ENCODE measurements around the gene ZNF211. TPM values are rescaled to one million over a fixed set of nuclear protein-coding genes. Genes with fewer than 3 reads are reported as not detected.

Gene ZNF211
- total RNA-seq, 1 donor from 2014 or later = 12.5 TPM

- no peaks in the 10 kb centered on the region for H3K27me3 ChIP-seq (ENCODE audit: control insufficient read depth in 3 of 3, insufficient read depth in 3 of 3, low read length in 3 of 3)
- peaks cover 6 to 16% (median 12%) of the 10 kb centered on the region in 3 donors for H3K4me1 ChIP-seq (ENCODE audit: control insufficient read depth in 3 of 3, insufficient read depth in 3 of 3, low read length in 3 of 3)
- H3K9me3 ChIP-seq (ENCODE audit: control insufficient read depth in 3 of 3, low read length in 3 of 3) = peaks cover 40 to 49% (median 48%) of the 10 kb centered on the region in 3 donors
- no peak overlapping the region for H3K27ac ChIP-seq (ENCODE audit: low read depth, low read length)
- H3K4me3 ChIP-seq (ENCODE audit: low read length in 3 of 3) = peak overlapping the region; percentile 90 to 99 (median 95)
- peaks cover 50 to 54% (median 53%) of the 10 kb centered on the region in 3 donors for H3K36me3 ChIP-seq (ENCODE audit: control insufficient read depth in 3 of 3, insufficient read depth in 3 of 3, low read length in 3 of 3)
- H3K9ac ChIP-seq (ENCODE audit: low read depth in 1 of 3, low read length in 3 of 3) = no peak overlapping the region
Observed at GRCh38 chr19:57615346-57615745, 17.6 kb upstream of the ZNF211 start.

- no peaks in the 10 kb centered on the region for H3K27me3 ChIP-seq (ENCODE audit: control insufficient read depth in 3 of 3, insufficient read depth in 3 of 3, low read length in 3 of 3)
- peaks cover 0 to 1% (median 0%) of the 10 kb centered on the region in 3 donors for H3K4me1 ChIP-seq (ENCODE audit: control insufficient read depth in 3 of 3, insufficient read depth in 3 of 3, low read length in 3 of 3)
- peaks cover 72 to 84% (median 82%) of the 10 kb centered on the region in 3 donors for H3K36me3 ChIP-seq (ENCODE audit: control insufficient read depth in 3 of 3, insufficient read depth in 3 of 3, low read length in 3 of 3)
- peaks cover 61 to 78% (median 77%) of the 10 kb centered on the region in 3 donors for H3K9me3 ChIP-seq (ENCODE audit: control insufficient read depth in 3 of 3, low read length in 3 of 3)
- peak overlapping the region; percentile 7 to 58 (median 8) for H3K4me3 ChIP-seq (ENCODE audit: low read length in 3 of 3)
- no peak overlapping the region for H3K9ac ChIP-seq (ENCODE audit: low read depth in 1 of 3, low read length in 3 of 3)
- no peak overlapping the region for H3K27ac ChIP-seq (ENCODE audit: low read depth, low read length)
Observed at GRCh38 chr19:57620673-57621348, 12.2 kb upstream of the ZNF211 start.

- Histone ChIP-seq H3K27me3 (ENCODE audit: control insufficient read depth in 3 of 3, insufficient read depth in 3 of 3, low read length in 3 of 3) (no peaks in the 10 kb centered on the region), H3K36me3 (ENCODE audit: control insufficient read depth in 3 of 3, insufficient read depth in 3 of 3, low read length in 3 of 3) (peaks cover 51 to 61% (median 59%) of the 10 kb centered on the region in 3 donors), H3K9ac (ENCODE audit: low read depth in 1 of 3, low read length in 3 of 3) (no peak overlapping the region), H3K4me1 (ENCODE audit: control insufficient read depth in 3 of 3, insufficient read depth in 3 of 3, low read length in 3 of 3) (no peaks in the 10 kb centered on the region), H3K9me3 (ENCODE audit: control insufficient read depth in 3 of 3, low read length in 3 of 3) (peaks cover 49 to 68% (median 65%) of the 10 kb centered on the region in 3 donors), H3K4me3 (ENCODE audit: low read length in 3 of 3) (no peak overlapping the region), H3K27ac (ENCODE audit: low read depth, low read length) (no peak overlapping the region)
Observed at GRCh38 chr19:57623091-57623490, 9.9 kb upstream of the ZNF211 start.

- H3K36me3 ChIP-seq (ENCODE audit: control insufficient read depth in 3 of 3, insufficient read depth in 3 of 3, low read length in 3 of 3) = peaks cover 28 to 38% (median 35%) of the 10 kb centered on the region in 3 donors
- H3K4me3 ChIP-seq (ENCODE audit: low read length in 3 of 3) = peak overlapping the region; percentile 85 to 93 (median 90)
- H3K9me3 ChIP-seq (ENCODE audit: control insufficient read depth in 3 of 3, low read length in 3 of 3) = peaks cover 4 to 28% (median 10%) of the 10 kb centered on the region in 3 donors
- H3K27me3 ChIP-seq (ENCODE audit: control insufficient read depth in 3 of 3, insufficient read depth in 3 of 3, low read length in 3 of 3) = no peaks in the 10 kb centered on the region
- peaks cover 13 to 16% (median 15%) of the 10 kb centered on the region in 3 donors for H3K4me1 ChIP-seq (ENCODE audit: control insufficient read depth in 3 of 3, insufficient read depth in 3 of 3, low read length in 3 of 3)
- no peak overlapping the region for H3K27ac ChIP-seq (ENCODE audit: low read depth, low read length)
- H3K9ac ChIP-seq (ENCODE audit: low read depth in 1 of 3, low read length in 3 of 3) = peak overlapping the region; percentile 83 to 89 (median 87)
Observed at GRCh38 chr19:57633832-57634131, 814 bp downstream of the ZNF211 start.

- Histone ChIP-seq H3K4me3 (ENCODE audit: low read length in 3 of 3) (no peak overlapping the region), H3K27me3 (ENCODE audit: control insufficient read depth in 3 of 3, insufficient read depth in 3 of 3, low read length in 3 of 3) (no peaks in the 10 kb centered on the region), H3K9me3 (ENCODE audit: control insufficient read depth in 3 of 3, low read length in 3 of 3) (peaks cover 12 to 56% (median 14%) of the 10 kb centered on the region in 3 donors), H3K4me1 (ENCODE audit: control insufficient read depth in 3 of 3, insufficient read depth in 3 of 3, low read length in 3 of 3) (peaks cover 13 to 16% (median 15%) of the 10 kb centered on the region in 3 donors), H3K36me3 (ENCODE audit: control insufficient read depth in 3 of 3, insufficient read depth in 3 of 3, low read length in 3 of 3) (peaks cover 54 to 71% (median 69%) of the 10 kb centered on the region in 3 donors), H3K27ac (ENCODE audit: low read depth, low read length) (no peak overlapping the region), H3K9ac (ENCODE audit: low read depth in 1 of 3, low read length in 3 of 3) (no peak overlapping the region)
Observed at GRCh38 chr19:57637379-57637778, 4.4 kb downstream of the ZNF211 start.

- Histone ChIP-seq H3K9ac (ENCODE audit: low read depth in 1 of 3, low read length in 3 of 3) (no peak overlapping the region), H3K4me3 (ENCODE audit: low read length in 3 of 3) (peak overlapping the region in 1 of 3 donors; percentile 24), H3K4me1 (ENCODE audit: control insufficient read depth in 3 of 3, insufficient read depth in 3 of 3, low read length in 3 of 3) (no peaks in the 10 kb centered on the region), H3K36me3 (ENCODE audit: control insufficient read depth in 3 of 3, insufficient read depth in 3 of 3, low read length in 3 of 3) (peaks cover 42 to 52% (median 47%) of the 10 kb centered on the region in 3 donors), H3K27me3 (ENCODE audit: control insufficient read depth in 3 of 3, insufficient read depth in 3 of 3, low read length in 3 of 3) (no peaks in the 10 kb centered on the region), H3K9me3 (ENCODE audit: control insufficient read depth in 3 of 3, low read length in 3 of 3) (peaks cover 12 to 45% (median 14%) of the 10 kb centered on the region in 3 donors), H3K27ac (ENCODE audit: low read depth, low read length) (no peak overlapping the region)
Observed at GRCh38 chr19:57641715-57642234, 8.8 kb downstream of the ZNF211 start.

GRCh38 chr19:57642396-57643046 lies 9.6 kb downstream of the ZNF211 start:
- no peak overlapping the region for H3K9ac ChIP-seq (ENCODE audit: low read depth in 1 of 3, low read length in 3 of 3)
- H3K9me3 ChIP-seq (ENCODE audit: control insufficient read depth in 3 of 3, low read length in 3 of 3) = peaks cover 7 to 37% (median 10%) of the 10 kb centered on the region in 3 donors
- no peaks in the 10 kb centered on the region for H3K27me3 ChIP-seq (ENCODE audit: control insufficient read depth in 3 of 3, insufficient read depth in 3 of 3, low read length in 3 of 3)
- no peaks in the 10 kb centered on the region for H3K4me1 ChIP-seq (ENCODE audit: control insufficient read depth in 3 of 3, insufficient read depth in 3 of 3, low read length in 3 of 3)
- no peak overlapping the region for H3K27ac ChIP-seq (ENCODE audit: low read depth, low read length)
- H3K4me3 ChIP-seq (ENCODE audit: low read length in 3 of 3) = peak overlapping the region in 1 of 3 donors; percentile 24
- H3K36me3 ChIP-seq (ENCODE audit: control insufficient read depth in 3 of 3, insufficient read depth in 3 of 3, low read length in 3 of 3) = peaks cover 35 to 45% (median 41%) of the 10 kb centered on the region in 3 donors

- H3K36me3 ChIP-seq (ENCODE audit: control insufficient read depth in 3 of 3, insufficient read depth in 3 of 3, low read length in 3 of 3) = peaks cover 30 to 39% (median 34%) of the 10 kb centered on the region in 3 donors
- no peaks in the 10 kb centered on the region for H3K27me3 ChIP-seq (ENCODE audit: control insufficient read depth in 3 of 3, insufficient read depth in 3 of 3, low read length in 3 of 3)
- no peak overlapping the region for H3K27ac ChIP-seq (ENCODE audit: low read depth, low read length)
- H3K4me3 ChIP-seq (ENCODE audit: low read length in 3 of 3) = no peak overlapping the region
- H3K4me1 ChIP-seq (ENCODE audit: control insufficient read depth in 3 of 3, insufficient read depth in 3 of 3, low read length in 3 of 3) = no peaks in the 10 kb centered on the region
- H3K9ac ChIP-seq (ENCODE audit: low read depth in 1 of 3, low read length in 3 of 3) = no peak overlapping the region
- peaks cover 4 to 33% (median 8%) of the 10 kb centered on the region in 3 donors for H3K9me3 ChIP-seq (ENCODE audit: control insufficient read depth in 3 of 3, low read length in 3 of 3)
Observed at GRCh38 chr19:57643734-57644133, 10.8 kb downstream of the ZNF211 start.

GRCh38 chr19:57648331-57649003 lies 15.5 kb downstream of the ZNF211 start:
- H3K9me3 ChIP-seq (ENCODE audit: control insufficient read depth in 3 of 3, low read length in 3 of 3) = peaks cover 0 to under 1% (median 0%) of the 10 kb centered on the region in 3 donors
- H3K36me3 ChIP-seq (ENCODE audit: control insufficient read depth in 3 of 3, insufficient read depth in 3 of 3, low read length in 3 of 3) = no peaks in the 10 kb centered on the region
- no peak overlapping the region for H3K4me3 ChIP-seq (ENCODE audit: low read length in 3 of 3)
- H3K9ac ChIP-seq (ENCODE audit: low read depth in 1 of 3, low read length in 3 of 3) = no peak overlapping the region
- no peaks in the 10 kb centered on the region for H3K27me3 ChIP-seq (ENCODE audit: control insufficient read depth in 3 of 3, insufficient read depth in 3 of 3, low read length in 3 of 3)
- H3K4me1 ChIP-seq (ENCODE audit: control insufficient read depth in 3 of 3, insufficient read depth in 3 of 3, low read length in 3 of 3) = no peaks in the 10 kb centered on the region
- no peak overlapping the region for H3K27ac ChIP-seq (ENCODE audit: low read depth, low read length)

All from skeletal muscle tissue (tissue), 4 donors.